ENCODE measurements around the gene CENPA. TPM values are rescaled to one million over a fixed set of nuclear protein-coding genes. Genes with fewer than 3 reads are reported as not detected.

CENPA gene
- total and polyA plus RNA-seq, 3 donors from 2014 or later = 2.8 to 5.8 (median 5.0) TPM

DNA sequence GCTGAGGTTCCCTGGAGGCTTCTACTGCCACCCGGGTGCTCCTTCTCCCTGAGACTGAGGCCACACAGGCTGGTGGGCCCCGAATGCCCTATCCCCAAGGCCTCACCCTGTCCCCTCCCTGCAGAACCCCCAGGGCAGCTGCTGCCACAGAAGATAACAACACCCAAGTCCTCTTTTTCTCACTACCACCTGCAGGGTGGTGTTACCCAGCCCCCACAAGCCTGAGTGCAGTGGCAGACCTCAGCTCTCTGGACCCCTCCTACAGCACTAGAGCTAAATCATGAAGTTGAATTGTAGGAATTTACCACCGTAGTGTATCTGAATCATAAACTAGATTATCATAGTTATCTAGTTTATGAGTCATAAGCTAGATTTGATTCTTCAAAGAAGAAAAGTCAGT lies 7.3 kb upstream of the CENPA start:
- no peaks in the 10 kb centered on the region for H3K4me1 ChIP-seq
- no peak overlapping the region for H3K27ac ChIP-seq
- H3K9me3 ChIP-seq = no peaks in the 10 kb centered on the region
- DNase-seq = no peak
- intact Hi-C loops (cut with DNase I; ENCODE audit: low total_unique reads) = no loop called here
- no peaks in the 10 kb centered on the region for H3K27me3 ChIP-seq
- WGBS, 2 donors = 86 to 90% methylated on average over 2 to 3 of the region's 3 CpGs
- H3K36me3 ChIP-seq (ENCODE audit: low read depth, missing control alignments) = no peaks in the 10 kb centered on the region
- TF ChIP-seq, protein P1, sequence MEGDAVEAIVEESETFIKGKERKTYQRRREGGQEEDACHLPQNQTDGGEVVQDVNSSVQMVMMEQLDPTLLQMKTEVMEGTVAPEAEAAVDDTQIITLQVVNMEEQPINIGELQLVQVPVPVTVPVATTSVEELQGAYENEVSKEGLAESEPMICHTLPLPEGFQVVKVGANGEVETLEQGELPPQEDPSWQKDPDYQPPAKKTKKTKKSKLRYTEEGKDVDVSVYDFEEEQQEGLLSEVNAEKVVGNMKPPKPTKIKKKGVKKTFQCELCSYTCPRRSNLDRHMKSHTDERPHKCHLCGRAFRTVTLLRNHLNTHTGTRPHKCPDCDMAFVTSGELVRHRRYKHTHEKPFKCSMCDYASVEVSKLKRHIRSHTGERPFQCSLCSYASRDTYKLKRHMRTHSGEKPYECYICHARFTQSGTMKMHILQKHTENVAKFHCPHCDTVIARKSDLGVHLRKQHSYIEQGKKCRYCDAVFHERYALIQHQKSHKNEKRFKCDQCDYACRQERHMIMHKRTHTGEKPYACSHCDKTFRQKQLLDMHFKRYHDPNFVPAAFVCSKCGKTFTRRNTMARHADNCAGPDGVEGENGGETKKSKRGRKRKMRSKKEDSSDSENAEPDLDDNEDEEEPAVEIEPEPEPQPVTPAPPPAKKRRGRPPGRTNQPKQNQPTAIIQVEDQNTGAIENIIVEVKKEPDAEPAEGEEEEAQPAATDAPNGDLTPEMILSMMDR (IDR thresholded peaks at IDR 0.05) = no peak
- TF ChIP-seq POLR2A (IDR thresholded peaks at IDR 0.05) = no peak
- H3K4me3 ChIP-seq = no peak overlapping the region

DNA sequence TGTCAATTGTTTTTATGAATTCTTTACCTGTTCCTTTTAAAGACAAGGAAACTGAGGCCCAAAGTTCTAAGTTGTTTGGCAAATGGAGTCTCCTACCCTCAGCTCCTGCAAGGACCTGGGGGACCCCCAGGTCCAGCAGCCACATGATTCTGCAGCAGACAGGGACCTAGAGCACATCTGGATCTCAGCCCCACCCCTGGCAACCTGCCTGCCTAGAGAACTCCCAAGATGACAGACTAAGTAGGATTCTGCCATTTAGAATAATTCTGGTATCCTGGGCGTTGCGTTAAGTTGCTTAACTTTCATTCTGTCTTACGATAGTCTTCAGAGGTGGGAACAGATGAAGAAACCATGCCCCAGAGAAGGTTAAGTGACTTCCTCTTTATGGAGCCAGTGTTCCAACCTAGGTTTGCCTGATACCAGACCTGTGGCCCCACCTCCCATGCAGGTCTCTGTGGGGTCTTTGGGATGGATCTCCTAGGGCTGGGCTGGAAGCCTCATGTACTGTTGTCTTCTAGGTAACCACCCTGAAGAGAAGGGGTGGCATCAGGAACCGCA lies 5.6 kb upstream of the CENPA start:
- H3K9me3 ChIP-seq = no peaks in the 10 kb centered on the region
- intact Hi-C loops (cut with DNase I; ENCODE audit: low total_unique reads) = no loop called here
- DNase-seq = no peak
- no peaks in the 10 kb centered on the region for H3K27me3 ChIP-seq
- no peaks in the 10 kb centered on the region for H3K36me3 ChIP-seq (ENCODE audit: low read depth, missing control alignments)
- WGBS, 2 donors = 89 to 93% methylated on average over 4 of the region's 4 CpGs
- no peak for TF ChIP-seq POLR2A (IDR thresholded peaks at IDR 0.05)
- TF ChIP-seq, protein P1 (IDR thresholded peaks at IDR 0.05) = no peak
- no peaks in the 10 kb centered on the region for H3K4me1 ChIP-seq
- no peak overlapping the region for H3K27ac ChIP-seq
- no peak overlapping the region for H3K4me3 ChIP-seq

DNA sequence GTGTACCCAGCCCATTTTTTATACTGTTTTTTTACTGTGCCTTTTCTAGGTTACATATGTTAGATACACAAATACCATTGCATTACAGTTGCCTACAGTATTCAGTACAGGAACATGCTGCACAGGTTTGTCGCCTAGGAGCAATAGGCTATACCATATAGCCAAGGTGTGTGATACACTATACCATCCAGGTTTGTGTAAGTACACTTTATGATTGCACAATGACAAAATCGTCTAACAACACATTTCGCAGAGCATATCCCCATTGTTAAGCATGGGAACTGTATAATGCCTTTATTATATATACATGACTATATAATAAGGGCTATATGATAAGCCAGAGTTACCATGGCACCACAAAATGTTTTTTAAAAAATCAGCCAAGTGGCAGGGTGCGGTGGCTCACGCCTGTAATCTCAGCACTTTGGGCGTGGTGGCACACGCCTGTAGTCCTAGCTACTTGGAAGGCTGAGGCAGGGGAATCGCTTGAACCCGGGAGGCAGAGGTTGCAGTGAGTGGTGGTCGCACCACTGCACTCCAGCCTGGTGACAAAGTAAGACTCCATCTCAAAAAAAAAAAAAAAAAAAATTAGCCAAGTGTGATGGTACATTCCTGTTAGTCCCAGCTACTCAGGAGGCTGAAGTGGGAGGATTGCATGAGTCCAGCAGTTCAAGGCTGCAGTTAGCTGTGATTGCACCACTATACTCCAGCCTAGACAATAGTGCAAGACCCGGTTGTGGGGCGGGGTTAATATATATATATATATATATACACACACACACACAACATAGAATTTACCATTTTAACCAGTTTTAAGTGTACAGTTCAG lies 2.8 kb upstream of the CENPA start:
- Histone ChIP-seq H3K27me3 (no peaks in the 10 kb centered on the region), H3K27ac (no peak overlapping the region), H3K9me3 (no peaks in the 10 kb centered on the region), H3K4me3 (no peak overlapping the region), H3K4me1 (no peaks in the 10 kb centered on the region), H3K36me3 (ENCODE audit: low read depth, missing control alignments) (no peaks in the 10 kb centered on the region)
- WGBS, 2 donors = 83 to 91% methylated on average over 9 to 12 of the region's 12 CpGs
- TF ChIP-seq, protein P1 (IDR thresholded peaks at IDR 0.05) = no peak
- intact Hi-C loops (cut with DNase I; ENCODE audit: low total_unique reads) = no loop called here
- no peak for DNase-seq

DNA sequence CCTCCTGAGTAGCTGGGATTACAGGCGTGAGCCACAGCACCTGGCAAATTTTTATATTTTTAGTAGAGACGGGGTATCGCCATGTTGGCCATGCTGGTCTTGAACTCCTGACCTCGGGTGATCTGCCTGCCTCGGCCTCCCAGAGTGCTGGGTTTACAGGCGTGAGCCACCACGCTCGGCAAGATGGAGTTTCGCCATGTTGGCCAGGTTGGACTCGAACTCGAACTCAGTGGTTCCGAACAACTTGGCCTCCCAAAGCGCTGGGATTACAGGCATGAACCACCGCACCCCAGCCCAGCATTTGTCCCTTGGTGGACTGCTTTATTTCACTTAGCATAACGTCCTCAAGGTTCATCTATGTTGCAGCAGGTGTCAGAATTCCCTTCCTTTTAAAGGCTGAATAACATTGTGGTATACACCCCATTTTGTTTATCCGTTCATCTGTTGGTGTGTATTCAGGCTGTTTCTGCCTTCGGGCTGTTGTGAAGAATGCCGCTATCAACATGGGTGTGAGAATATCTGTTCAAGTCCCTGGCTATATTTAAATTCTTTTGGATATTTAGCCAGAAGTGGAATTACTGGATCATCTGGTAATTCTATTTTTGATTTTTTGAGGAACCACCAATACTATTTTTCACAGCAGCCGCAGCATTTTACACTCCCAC lies 1.2 kb upstream of the CENPA start:
- TF ChIP-seq, protein P1 (IDR thresholded peaks at IDR 0.05) = no peak
- TF ChIP-seq POLR2A (IDR thresholded peaks at IDR 0.05) = no peak
- no peaks in the 10 kb centered on the region for H3K4me1 ChIP-seq
- H3K4me3 ChIP-seq = peak overlapping the region in 1 of 2 donors; percentile 50
- no peaks in the 10 kb centered on the region for H3K27me3 ChIP-seq
- DNase-seq = no peak
- H3K9me3 ChIP-seq = no peaks in the 10 kb centered on the region
- intact Hi-C loops (cut with DNase I; ENCODE audit: low total_unique reads) = no loop called here
- peak overlapping the region in 1 of 2 donors; percentile 67 for H3K27ac ChIP-seq
- H3K36me3 ChIP-seq (ENCODE audit: low read depth, missing control alignments) = no peaks in the 10 kb centered on the region
- WGBS, 2 donors = 42 to 72% methylated on average over 8 to 19 of the region's 19 CpGs
